Right forelimb (tissue), 1 donor: ENCODE measurements around the gene MYO1H.
A peak's percentile ranks its signal among the peaks of the same experiment; 100 is the strongest.
"Not testable (repeated sequence)": the region's sequence is repeated elsewhere in the genome, so short reads cannot be mapped to it uniquely, and the experiment has no call there.

Experiments used
- DNase-seq: peaks from one replicate; pipeline ENCODE4 v3.0.0-alpha.2; 2018

The MYO1H gene

DNA sequence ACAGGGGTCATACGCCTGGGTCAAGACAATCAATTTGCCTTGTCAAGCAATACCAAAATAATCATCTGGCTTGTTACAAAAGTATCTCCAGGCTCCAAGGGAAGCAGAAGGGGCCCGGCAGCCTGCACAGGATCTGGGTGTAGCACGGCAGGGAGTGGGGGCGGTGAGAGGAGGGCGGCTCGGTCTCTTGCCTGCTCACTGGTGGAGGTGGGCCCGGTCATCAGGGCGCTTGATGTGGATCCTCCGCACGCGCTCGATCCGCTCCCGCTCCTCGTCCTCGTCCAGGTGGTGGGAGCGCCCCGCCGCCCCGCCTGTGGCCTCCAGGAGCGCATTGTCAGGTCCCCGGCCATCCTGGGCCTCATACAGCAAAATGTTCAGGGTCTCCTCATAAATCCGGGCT, 103.7 kb downstream of the MYO1H start:
- DNase-seq: no peak

DNA sequence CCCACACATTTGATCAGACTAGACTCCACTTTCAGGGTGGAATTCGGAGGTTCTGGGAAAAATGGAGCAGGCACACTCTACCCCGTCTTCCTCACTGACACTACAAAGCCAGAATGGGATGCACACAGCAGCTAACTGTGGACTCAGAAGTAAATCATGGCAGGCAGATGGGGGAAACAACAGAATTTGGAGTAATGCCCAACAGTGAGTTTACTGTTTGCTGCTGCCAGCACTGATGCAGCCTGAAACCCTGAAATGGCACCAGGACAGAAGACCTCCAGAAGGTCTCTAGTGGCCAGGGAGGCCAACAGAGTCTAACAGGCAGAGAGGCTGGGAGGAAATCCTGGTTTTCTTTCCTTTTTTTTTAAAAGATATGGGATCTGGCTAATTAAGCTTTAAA, 104.8 kb downstream of the MYO1H start:
- no peak for DNase-seq

DNA sequence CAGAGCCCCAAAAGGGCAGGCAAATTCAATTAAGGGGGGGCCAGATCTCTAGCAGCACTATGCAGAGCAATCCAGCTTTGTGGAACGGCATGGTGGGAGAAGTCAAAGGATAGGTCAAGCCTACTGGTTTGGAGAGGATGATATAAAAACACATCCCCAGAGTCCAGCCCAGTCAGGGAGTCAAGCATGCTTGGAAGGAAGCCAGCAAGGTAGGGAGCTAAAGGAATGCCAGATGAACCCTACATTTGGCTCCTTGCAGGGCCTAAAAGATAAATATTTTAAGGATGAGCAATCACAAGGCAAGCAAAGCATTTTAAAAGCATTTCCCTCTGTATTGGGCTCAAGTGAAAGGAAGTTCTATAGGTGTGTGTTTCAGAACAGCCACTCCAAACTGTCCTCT, 108.0 kb downstream of the MYO1H start:
- DNase-seq: no peak

DNA sequence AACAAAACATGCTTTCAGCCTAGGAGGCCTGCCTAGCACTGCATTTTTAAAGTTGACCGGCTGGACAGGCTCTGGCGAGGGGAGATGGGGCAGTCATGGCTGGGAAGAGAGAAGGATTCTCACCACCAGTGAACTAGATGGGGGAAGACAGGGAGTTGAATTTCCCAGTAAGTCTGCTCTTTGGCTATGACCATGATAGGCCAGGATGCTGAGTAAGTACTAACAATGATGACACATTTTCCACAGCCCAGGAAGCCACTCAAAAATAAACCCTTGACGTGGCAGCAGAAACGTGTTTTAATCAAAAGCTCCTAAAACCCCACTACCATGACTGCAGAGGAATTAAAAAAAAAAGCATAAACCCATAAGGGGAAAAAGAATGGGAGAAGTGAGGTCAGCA, 110.4 kb downstream of the MYO1H start:
- no peak for DNase-seq

DNA sequence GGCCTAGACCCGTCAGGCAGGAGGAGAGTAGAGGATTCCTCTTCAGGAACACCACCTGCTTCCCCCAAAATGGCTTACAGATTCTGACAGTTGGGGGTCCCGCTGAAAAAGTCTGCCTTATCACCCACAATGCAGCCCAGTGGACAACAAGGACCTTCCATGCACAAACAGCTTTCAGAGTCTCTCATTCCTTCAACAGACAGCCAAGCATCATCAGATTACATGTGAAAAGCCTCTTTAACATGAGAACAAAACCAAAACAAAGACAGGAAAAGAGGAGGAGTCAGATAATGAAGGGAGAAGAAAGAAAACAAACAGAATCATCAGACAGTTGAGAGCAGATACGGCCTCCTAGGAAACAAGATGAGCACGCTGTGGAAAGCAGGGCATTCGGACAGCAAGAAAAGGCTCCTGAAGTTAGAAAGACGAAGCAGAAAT, 111.1 kb downstream of the MYO1H start:
- no peak for DNase-seq

DNA sequence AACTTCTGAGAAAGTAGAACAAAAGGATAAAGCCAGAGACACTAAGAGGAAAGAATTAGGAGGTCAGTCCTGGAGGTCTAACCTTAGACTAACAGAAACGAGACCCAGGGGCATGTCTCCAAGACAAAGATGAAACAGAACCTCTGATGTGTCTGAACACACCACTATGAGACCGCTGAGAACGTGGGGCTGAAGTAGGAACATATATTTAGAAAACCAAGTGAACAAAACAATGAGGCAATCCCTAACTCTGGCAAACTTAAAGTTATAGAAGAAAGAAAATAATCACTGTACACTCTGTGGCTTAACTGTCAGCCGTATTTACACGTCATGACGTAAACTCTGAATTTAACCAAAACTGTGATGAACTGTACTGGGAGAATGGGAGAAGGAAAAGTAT, 111.5 kb downstream of the MYO1H start:
- no peak for DNase-seq

DNA sequence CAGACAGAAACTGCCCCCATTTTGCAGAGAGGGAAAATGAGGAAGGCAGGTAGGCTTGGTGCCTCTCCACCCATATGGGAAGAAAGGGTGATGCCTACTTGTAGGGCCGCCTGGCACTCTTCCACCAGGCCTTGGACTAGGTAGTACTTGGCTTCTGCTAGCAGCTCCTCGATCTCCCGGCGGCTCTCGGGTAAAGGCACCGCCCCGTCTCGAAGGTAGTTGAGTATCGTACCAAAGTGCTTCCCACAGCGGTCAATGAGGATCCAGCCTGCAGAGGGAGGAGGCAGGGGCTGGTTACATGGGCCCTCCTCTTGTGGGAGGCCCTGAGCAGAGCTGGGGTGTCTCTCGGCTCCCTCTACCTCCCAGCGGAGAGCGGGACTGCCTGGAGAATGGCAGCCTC, 112.8 kb downstream of the MYO1H start:
- no peak for DNase-seq

DNA sequence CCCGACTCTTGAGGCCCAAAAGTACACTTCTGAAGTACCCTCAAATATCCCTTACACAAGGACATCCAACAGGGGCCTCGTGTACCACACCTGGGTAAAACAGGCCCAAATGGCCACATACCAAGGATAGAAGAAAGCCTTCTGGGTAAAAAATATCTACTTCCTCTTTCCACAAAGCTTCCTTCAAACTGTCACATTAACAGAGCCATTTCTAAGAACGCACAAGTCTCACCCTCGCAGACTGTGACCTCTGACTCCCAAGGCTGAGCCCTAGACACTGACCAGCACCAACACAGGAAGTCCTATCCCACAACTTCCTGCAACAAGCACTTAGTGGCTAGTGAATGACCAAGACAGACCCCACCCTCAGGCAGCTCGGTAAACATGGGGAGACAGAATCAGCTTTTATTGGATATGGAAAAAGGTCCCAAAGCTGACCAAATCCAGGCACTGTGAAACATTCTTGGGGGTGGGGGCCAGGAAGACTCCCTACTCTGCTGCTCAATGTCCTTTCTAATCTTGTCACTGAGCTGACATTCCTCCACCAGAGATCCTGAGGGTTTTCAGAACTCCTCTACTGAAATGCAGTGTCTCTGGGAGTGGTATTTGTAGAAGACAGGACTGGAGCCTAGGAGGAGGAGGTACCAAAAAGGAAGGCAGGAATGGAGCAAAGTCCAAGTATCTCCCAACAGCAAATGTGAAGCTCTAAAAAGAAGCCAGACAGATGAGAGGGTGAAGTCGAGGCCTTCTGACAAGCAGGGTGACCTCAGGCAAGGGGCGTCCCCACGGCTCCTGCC, 113.5 kb downstream of the MYO1H start:
- DNase-seq: peak; percentile 50

DNA sequence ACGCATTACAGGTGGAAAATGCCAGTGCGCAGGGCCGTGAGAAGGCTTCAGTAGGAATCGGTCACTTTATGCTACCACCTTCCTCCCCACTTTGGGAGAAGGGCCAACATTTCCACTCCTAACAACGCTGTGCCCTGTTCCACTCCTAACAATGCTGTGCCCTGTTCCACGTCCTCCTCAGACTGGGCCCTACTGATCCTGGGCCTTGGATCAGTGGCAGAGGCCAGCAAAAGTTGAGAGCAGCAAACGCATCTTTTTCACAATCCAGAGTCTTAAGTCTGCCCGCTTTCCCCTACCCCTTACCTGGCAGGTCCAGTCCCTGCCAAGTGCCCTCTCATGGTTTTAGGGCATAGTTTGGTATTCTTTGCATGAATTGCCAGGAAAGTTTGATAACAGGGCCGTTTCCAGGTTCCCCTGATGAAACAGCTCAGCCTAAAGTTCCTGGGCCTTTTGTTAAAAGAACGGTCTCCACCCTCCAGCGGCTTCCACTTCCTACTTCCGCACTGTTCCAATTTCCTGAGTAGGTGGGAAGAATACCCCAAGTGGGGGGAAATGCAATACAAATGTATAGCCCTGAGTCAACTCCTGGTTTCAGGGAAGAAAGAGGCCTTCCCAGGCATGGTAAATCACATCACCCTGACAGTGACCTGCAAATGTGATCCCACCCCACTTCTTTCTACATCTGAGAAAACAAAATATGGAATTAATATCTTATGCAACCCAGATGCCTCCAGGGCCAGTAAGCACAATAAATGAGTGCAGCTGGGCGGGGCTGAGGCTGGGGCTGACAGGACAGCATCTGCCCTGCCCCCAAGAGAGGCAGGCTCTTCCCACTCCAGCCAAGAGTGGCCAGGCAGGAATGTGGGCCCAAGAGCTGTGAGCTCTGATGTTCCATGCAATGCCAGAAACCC, 114.4 kb downstream of the MYO1H start:
- DNase-seq: peak; percentile 75

DNA sequence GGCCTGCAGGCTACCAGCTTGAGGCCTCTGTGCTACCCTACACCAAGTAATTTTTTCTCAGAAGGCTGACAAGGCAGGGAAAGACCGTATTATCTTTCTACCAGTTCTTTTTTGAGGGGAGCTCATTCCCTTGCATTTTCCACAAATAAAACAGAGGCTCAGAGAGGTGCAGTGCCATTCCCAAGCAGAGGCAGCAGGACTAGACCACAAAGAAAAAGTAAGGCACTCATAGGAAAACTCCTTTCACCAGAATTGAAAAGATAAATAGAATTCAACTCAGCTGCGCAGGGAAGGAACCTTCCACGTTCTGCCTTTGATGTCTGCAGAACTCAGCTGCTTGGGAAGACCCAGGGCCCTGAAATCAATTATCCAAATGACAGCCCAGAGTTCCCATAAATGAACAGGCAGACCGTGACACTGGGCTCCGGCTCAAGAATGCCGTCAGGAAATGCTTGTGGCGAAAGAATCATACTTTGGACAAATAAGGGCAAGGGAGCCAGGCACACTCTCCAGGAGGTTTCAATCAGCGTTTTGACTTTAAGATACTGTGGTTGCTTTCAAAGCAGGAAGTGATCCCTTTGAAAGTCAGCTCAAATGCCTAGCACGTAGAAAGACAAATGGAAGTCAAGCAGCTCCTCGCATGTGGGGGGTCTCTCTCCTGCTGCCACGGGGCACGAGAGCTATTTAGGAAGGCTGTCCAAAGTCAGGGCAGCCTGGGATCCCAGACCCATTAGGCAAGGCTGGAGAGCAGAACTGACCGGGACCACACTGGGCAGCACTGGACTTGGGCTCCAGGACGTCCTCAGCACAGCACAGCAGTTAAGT, 115.4 kb downstream of the MYO1H start:
- peak; percentile 84 for DNase-seq

DNA sequence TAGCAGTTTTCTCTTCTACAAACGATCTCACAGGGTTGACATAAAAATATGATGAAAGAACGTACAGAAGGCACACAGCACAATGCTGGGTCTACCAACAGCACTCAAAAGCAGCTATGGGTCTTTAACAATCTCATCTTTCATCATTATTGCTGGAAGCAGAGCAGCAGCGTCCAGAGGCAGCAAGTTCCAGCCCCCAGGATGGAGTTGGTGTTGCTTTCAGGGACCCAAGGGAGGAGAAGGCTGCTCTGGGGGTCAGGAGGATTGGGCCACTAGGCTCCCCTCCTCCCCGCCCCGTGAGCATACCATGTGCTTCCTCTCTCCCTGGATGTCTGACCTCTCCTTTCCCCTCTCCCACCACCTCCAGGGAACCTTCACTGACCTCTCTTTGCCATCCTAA, 116.1 kb downstream of the MYO1H start:
- DNase-seq: no peak

DNA sequence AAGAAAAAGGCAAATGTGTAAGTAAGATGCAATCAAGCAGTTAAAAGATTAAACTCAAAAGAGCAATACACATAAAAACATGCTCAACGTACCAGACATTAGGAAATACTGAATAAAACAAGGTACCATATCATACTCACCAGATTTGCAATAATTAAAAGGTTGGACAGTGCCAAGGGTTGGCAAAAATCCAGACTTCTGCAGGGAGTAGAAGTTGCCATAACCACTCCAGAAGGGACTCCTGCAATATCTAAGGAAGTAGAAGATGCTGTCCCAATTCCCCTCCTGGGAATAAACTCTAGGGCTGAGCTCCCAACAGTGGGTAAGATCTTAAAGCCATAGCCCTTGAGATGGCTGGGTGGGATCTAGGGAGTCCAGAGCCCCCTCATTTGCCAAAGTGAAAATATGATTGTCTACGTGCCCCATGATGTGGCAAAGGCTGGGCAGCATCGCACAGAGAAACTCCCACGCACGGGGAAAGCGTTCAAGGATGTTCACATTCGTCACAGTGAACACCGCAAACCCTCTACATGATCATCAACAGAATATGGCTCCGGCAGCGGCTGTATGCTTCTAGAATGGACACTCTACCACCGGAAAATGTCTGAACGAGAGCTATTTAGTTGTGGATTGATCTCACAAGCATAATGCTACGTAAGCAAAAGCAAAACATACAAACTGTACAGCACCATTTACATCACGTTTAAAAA, 117.1 kb downstream of the MYO1H start:
- DNase-seq: no peak

DNA sequence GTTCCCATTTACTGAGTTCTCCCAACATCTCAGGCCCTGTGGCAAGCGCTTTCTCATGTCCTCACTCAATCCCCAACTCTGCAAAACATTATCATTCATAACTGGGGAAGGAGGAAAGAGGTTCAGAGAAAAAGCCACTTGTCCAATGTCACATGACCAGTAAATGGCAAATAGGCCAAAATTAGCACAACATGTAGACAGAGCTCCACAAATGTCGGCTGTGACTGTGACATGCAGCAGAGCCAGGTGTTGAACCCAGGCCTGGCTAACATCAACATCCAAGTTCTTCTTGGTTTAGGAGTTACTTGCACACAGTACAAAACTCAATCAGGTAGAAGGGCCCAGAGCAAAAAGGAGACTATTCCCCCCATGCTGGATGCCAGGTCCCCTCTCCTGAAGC, 118.6 kb downstream of the MYO1H start:
- no peak for DNase-seq

DNA sequence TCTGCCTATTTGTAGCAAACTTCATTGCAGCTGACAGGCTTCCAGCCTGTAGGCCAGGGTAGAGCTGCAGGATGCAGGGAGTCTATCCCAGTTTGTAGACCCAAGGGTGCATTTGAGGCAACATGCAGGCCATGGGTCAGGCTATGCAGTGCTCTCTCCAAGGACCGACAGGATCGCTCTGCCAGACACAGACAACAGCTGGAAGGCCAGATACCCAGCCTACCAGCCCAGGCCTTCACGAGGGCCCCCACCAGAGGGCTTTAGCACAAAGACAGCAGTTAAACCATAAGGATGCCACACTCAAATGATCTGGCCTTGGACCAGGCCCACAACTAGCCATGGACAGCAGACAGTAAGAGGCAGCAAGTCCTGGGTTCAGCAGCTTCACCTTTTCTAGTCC, 119.1 kb downstream of the MYO1H start:
- DNase-seq: no peak

DNA sequence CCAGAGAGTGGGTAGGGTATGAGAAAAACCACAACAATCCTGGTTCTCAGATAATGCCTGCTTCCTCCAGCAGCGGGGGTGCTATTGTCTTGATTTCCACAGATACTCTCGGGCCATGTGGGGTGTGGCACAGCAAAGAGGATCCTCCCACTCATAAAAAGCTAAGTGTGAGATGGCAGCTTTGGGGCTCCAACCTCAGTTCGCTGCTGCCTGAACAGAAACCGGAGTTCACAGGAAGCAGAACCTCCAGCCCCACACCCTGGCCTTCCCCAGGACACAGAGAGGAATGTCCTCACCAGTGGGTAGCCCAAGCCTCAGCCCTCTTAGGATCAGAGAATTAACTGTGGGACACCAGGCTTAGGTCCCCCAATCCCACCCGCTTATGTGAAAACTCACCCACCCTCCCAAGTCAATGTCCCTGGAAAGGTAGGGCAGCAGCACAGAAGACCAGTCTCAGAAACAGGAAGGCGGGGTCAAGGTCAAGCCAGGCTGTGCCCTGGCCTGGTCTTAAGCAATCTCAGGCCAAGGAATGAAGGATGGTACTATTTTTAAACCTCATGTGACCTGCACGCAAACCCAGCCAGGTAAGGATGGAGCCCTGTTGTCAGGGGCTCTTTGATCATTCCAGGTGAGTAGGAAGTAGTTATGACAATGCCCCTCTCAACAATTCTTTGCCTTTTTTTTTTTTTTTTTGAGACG, 120.4 kb downstream of the MYO1H start:
- DNase-seq: no peak

DNA sequence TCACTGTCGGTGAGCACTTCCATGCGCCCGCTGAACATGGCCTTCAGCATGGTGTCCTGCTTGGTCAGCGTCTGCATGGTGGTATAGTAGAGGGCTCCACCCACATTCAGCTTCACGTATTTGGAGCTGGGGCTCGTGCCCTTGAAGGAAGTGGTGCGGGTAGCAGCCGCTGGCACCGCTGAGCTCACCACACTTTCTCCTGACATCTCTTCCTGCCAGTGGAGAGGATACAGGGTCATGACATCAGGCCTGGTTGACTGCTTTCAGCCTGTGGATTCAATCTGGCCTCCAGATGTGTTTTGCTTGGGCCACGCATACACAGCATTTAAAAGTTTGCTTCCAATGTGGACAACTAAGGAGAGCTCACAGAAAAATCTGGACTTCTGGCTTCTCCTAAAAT, 121.8 kb downstream of the MYO1H start:
- no peak for DNase-seq

DNA sequence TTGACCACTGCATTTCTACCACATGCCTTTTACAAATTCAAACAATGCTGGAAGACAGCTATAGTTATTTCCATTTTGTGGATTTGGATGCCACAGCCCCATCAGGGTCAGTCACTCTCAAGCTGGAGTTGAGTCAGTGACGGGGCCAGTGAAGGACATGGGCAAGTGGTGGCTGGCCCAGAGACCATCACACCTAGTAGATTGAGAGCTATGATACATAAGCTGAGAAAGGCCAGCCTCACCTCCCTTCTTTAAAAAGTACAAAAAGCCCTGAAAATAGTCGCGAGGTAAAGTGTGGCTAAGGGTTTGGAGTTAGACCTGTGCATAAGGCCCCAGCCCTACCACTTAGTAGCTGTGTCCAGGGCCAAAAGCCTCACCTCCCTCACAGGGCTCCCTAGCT, 125.3 kb downstream of the MYO1H start:
- no peak for DNase-seq

DNA sequence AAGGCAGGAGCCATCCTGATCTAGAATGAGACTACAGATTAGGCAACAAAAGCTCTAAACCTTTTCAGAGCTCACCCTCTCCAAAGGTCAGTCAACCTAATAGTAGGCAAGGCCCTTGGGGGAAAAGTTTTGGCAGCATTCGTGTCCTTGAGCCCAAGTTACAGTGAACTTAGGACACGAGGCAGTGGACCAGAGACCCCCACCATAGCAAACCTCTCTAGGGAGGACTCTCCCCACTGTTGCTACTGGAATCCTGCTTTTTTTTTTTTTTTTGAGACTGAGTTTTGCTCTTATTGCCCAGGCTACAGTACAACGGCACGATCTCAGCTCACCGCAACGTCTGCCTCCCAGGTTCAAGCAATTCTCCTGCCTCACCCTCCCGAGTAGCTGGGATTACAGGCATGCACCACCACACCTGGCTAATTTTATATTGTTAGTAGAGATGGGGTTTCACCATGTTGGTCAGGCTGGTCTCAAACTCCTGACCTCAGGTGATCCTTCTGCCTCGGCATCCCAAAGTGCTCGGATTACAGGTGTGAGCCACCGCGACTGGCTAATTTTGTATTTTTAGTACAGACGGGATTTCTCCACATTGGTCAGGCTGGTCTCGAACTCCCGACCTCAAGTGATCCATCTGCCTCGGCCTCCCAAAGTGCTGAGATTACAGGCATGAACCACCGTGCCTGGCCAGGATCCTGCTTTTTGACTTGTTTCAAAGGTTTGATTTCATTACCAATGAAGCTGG, 126.0 kb downstream of the MYO1H start:
- DNase-seq: not testable (repeated sequence)

DNA sequence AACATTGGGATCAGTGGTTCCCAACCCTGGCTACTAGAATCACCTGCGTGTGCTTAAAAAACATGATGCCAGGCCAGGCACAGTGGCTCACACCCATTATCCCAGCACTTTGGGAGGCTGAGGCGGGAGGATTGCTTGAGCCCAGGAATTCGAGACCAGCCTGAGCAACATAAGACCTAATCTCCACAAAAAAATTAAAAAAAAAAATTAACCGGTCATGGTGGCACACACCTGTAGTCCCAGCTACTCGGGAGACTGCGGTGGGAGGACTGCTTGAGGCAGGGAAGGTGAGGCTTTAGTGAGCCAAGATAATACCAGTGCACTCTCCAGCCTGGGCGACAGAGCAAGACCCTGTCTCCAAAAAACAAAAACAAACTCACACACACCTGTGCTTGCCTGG, 127.4 kb downstream of the MYO1H start:
- DNase-seq: no peak

DNA sequence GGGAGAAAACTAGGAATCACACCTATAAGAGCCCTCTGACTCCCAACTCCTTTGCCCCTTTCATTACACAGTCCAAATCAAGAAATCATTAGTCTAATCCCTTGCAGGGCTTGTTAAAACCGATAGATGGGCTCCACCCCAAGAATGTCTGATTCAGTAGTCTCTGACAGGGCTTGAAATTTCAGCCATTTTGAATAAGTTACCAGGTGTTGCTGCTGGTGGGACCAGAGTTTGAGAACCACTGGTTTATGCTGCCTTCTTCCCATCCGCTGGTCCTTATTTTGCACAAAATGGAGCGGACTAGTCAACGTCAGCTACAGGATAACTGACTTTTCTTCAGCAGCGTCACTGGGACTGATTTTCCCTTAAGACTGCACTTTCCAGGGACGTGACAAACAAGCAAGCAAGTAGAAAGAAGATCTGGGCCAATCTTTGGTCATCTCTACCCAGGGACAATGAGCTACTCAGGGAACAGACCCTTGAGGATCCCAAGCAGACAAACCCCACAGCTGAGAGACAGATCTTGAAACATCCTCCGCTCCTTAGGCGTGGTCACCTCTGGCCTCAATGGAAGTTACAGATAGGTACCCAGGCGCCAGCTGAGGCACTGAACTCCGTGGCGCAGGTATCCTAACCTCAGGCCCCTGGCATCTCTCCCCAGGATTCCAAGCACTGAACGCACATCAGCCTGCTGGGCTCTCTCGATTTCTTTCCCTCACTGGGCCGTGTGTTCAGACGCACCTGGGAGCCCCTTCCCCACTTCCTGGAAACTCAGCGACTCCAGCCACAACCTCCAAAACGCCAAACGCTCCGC, 128.5 kb downstream of the MYO1H start:
- DNase-seq: no peak
